Kidney epithelial cell (primary cell): ENCODE measurements around the gene GFI1B. TPM values are rescaled to one million over a fixed set of nuclear protein-coding genes. Genes with fewer than 3 reads are reported as not detected.
"Not testable (repeated sequence)": the region's sequence is repeated elsewhere in the genome, so short reads cannot be mapped to it uniquely, and the experiment has no call there.

Source experiments
- DNase-seq: peaks from one replicate; pipeline ENCODE4 v3.0.0-alpha.2; 2010; ENCODE audit warnings: low read depth
- H3K27me3 ChIP-seq: 2 replicates; pipeline ENCODE4 v1.6.0; 2011; ENCODE audit warnings: low read length; ENCODE audit not compliant: control insufficient read depth, insufficient read depth
- H3K36me3 ChIP-seq: 2 replicates; pipeline ENCODE4 v1.5.1; 2011; ENCODE audit warnings: low read length; ENCODE audit not compliant: control insufficient read depth, insufficient read depth
- H3K4me3 ChIP-seq: 2 replicates; pipeline ENCODE4 v1.5.1; 2011; ENCODE audit warnings: low read depth, mild to moderate bottlenecking, control low read depth, low read length
- CTCF ChIP-seq: IDR thresholded peaks from 2 replicates; pipeline ENCODE4 v1.5.1; 2011; ENCODE audit warnings: mild to moderate bottlenecking, moderate library complexity, low read length, control low read depth, inconsistent platforms; ENCODE audit not compliant: insufficient read depth, poor library complexity, severe bottlenecking
- total RNA-seq: library from RNA; depleted of rRNA; stranded (reverse); fragments of >200 nt; gene quantifications from 2 replicates; pipeline ENCODE4 v1.2.3, GENCODE V29; 2015

Gene GFI1B
- total RNA-seq, 1 donor from 2014 or later: not detected

- H3K36me3 ChIP-seq: no peaks in the 10 kb centered on the region
- no peak for DNase-seq
- no peak for TF ChIP-seq CTCF
- H3K27me3 ChIP-seq: peaks cover 28% of the 10 kb centered on the region
- no peak overlapping the region for H3K4me3 ChIP-seq
Observed at GRCh38 chr9:132986114-132986513, 7.6 kb downstream of the GFI1B start.

- DNase-seq: no peak
- Histone ChIP-seq H3K27me3 (peaks cover 34% of the 10 kb centered on the region), H3K36me3 (no peaks in the 10 kb centered on the region), H3K4me3 (no peak overlapping the region)
- no peak for TF ChIP-seq CTCF
Observed at GRCh38 chr9:132986640-132987620, 8.4 kb downstream of the GFI1B start.

GRCh38 chr9:132988244-132989013 lies 9.9 kb downstream of the GFI1B start:
- TF ChIP-seq CTCF: no peak
- DNase-seq: no peak
- Histone ChIP-seq H3K4me3 (no peak overlapping the region), H3K36me3 (no peaks in the 10 kb centered on the region), H3K27me3 (peaks cover 33% of the 10 kb centered on the region)

- no peak for DNase-seq
- no peak overlapping the region for H3K4me3 ChIP-seq
- H3K36me3 ChIP-seq: no peaks in the 10 kb centered on the region
- H3K27me3 ChIP-seq: peaks cover 33% of the 10 kb centered on the region
- TF ChIP-seq CTCF: no peak
Observed at GRCh38 chr9:132989014-132989310, 10.5 kb downstream of the GFI1B start.

GRCh38 chr9:132989414-132989996 lies 11.0 kb downstream of the GFI1B start:
- TF ChIP-seq CTCF: no peak
- H3K27me3 ChIP-seq: peaks cover 33% of the 10 kb centered on the region
- no peak for DNase-seq

GRCh38 chr9:132989998-132990557 lies 11.6 kb downstream of the GFI1B start:
- H3K4me3 ChIP-seq, H3K36me3 ChIP-seq, DNase-seq: not testable (repeated sequence)
- peaks cover 31% of the 10 kb centered on the region for H3K27me3 ChIP-seq

More at GRCh38 chr9:132989414-132989996, 11.0 kb downstream of the GFI1B start:
- Histone ChIP-seq H3K4me3 (no peak overlapping the region), H3K36me3 (no peaks in the 10 kb centered on the region)
